MG63 (cell line): ENCODE data around the gene COQ2. TPM values are rescaled to one million over a fixed set of nuclear protein-coding genes. Genes with fewer than 3 reads are reported as not detected.
"Not testable (repeated sequence)": the region's sequence is repeated elsewhere in the genome, so short reads cannot be mapped to it uniquely, and the experiment has no call there.

Source experiments
- DNase-seq: peaks from one replicate; pipeline ENCODE4 v3.0.0-alpha.2; 2020
- H3K27me3 ChIP-seq: fragments of 250-450 bp; sonication (Bioruptor Pico); 2 replicates; pipeline ENCODE4 v1.5.1; 2020; ENCODE audit warnings: mild to moderate bottlenecking, moderate library complexity
- H3K36me3 ChIP-seq: fragments of 250-450 bp; sonication (Bioruptor Pico); 2 replicates; pipeline ENCODE4 v1.5.1; 2020; ENCODE audit warnings: mild to moderate bottlenecking, moderate library complexity
- H3K4me3 ChIP-seq: fragments of 250-450 bp; sonication (Bioruptor Pico); 2 replicates; pipeline ENCODE4 v1.5.1; 2020; ENCODE audit warnings: mild to moderate bottlenecking, moderate library complexity
- H3K9me3 ChIP-seq: fragments of 250-450 bp; sonication (Bioruptor Pico); 2 replicates; pipeline ENCODE4 v1.5.1; 2020; ENCODE audit warnings: mild to moderate bottlenecking, moderate library complexity
- total RNA-seq: library from RNA; depleted of rRNA; stranded (reverse); fragments of >200 nt; shearing (Covaris generic); gene quantifications from 2 replicates; pipeline ENCODE4 v1.2.3, GENCODE V29; 2014; ENCODE audit warnings: low replicate concordance

The COQ2 gene
- total RNA-seq, 1 experiment from 2014 or later = 21.8 TPM

DNA sequence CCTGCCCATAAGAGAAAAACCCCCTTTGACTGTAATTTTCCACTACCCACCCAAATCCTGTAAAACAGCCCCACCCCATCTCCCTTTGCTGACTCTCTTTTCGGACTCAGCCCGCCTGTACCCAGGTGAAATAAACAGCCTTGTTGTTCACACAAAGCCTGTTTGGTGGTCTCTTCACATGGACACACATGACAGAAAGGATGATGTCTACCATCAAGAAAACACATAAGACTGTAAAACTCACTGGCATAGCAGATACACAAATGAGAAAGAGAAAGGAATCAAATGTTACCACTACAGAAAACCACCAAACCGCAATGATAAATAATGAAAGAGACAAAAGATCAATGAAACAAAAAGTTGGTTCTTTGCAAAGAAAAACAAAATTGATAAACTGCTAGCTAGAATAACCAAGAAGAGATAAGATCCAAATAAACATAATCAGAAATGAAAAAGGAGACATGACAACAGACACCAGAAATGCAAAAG lies 48.9 kb downstream of the COQ2 start:
- not testable (repeated sequence) for H3K36me3 ChIP-seq, H3K27me3 ChIP-seq, H3K9me3 ChIP-seq, DNase-seq, H3K4me3 ChIP-seq

DNA sequence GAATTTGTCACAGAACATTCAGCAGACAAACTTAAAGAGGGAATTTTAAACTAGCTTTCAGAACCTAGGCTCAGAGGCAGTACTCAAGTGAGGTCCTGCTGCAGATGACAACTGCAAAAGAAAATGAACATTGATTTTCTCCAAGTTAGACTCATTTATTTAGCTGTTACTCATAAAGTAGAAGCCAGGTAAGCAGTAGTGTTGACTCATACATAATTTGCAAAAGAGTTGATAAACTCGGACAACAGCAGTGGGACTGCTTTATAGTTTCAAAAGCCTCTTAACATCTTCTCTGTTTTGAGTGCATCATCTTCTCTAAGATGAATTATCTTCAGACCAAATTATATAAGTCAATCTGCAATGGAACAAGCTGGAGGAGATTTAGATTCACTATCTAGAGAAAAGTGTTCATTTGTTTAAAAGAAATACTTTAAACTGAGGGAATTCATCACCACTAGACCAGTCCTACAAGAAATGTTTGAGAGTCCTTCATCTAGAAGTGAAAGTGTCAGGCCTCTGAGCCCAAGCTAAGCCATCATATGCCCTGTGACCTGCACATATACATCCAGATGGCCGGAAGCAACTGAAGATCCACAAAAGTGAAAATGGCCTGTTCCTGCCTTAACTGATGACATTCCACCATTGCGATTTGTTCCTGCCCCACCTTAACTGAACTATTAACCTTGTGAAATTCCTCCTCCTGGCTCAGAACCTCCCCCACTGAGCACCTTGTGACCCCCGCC lies 49.5 kb downstream of the COQ2 start:
- Histone ChIP-seq H3K27me3 (no peaks in the 10 kb centered on the region), H3K9me3 (no peaks in the 10 kb centered on the region), H3K36me3 (no peaks in the 10 kb centered on the region), H3K4me3 (no peak overlapping the region)
- DNase-seq = no peak

DNA sequence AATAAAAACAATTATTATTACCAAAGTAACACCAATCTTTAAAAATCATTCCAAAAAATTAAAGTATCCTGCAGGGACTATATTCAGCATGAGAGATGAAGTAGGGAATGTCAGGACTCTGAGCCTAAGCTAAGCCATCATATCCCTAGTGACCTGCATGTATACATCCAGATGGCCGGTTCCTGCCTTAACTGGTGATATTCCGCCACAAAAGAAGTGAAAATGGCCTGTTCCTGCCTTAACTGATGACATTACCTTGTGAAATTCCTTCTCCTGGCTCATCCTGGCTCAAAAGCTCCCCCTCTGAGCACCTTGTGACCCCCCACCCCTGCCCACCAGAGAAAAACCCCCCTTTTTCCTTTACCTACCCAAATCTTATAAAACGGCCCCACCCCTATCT lies 50.2 kb downstream of the COQ2 start:
- not testable (repeated sequence) for H3K36me3 ChIP-seq, H3K9me3 ChIP-seq, DNase-seq, H3K4me3 ChIP-seq, H3K27me3 ChIP-seq

DNA sequence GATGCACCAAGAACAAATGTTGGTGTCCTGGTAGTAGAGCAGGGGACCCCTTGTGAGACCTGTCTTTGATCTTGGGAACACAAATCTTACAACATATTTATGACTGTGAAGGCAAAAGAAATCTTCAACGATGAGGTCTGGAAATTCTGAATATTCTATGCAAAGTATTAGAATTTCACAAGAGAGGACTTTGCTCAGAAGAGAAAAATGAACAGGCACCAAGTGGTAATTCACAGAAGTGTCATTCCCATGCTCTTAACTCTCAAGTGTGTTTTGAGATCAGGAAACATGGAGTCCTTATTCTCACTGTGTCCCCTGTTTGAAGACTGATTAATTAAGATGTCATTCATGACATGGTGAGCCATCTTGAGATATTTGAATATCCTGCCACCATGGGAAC lies 52.5 kb downstream of the COQ2 start:
- Histone ChIP-seq H3K9me3 (no peaks in the 10 kb centered on the region), H3K36me3 (no peaks in the 10 kb centered on the region), H3K4me3 (no peak overlapping the region), H3K27me3 (no peaks in the 10 kb centered on the region)
- no peak for DNase-seq

DNA sequence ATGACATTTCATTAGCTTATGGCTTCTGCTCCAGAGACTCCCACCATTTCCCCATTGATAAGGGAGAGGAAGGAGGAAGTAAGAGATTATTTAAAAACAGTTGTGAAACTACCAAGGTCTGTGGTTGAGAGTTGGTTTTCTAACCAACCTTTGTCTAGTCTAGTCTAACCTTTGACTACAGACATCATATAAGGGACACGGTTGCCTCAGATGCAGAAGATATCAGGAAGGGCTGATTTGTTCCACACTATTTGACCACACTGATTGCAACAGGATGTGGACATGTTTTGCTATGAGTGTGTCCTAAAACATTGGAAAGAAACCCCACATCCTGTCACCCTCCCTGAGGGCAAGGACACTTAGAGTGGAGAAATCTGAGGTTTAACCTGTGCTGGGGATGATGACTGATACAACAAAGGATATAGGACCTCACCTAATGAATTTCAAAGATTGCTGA lies 53.0 kb downstream of the COQ2 start:
- Histone ChIP-seq H3K36me3 (no peaks in the 10 kb centered on the region), H3K4me3 (no peak overlapping the region), H3K27me3 (no peaks in the 10 kb centered on the region), H3K9me3 (no peaks in the 10 kb centered on the region)
- DNase-seq = no peak

DNA sequence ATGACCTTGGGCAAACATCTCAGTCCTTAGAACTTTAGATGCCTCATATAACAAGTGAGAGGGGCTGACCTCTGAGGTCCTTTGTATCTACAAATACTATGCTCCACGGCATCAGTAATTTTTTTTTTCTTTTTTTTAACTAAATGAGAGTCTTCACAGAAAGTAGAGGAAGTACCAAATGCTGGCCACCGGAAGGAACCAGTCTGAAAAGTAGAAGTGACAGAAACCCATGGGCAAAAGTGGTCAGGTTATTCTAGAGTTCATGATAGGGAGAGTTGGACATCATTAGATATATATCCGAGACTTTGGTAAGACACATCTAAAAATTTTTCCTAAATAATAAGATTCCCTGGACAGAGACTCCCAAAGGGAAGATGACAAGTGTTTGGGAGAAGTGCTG lies 53.7 kb downstream of the COQ2 start:
- no peaks in the 10 kb centered on the region for H3K27me3 ChIP-seq
- H3K9me3 ChIP-seq = no peaks in the 10 kb centered on the region
- no peak for DNase-seq
- H3K36me3 ChIP-seq = no peaks in the 10 kb centered on the region
- H3K4me3 ChIP-seq = no peak overlapping the region

DNA sequence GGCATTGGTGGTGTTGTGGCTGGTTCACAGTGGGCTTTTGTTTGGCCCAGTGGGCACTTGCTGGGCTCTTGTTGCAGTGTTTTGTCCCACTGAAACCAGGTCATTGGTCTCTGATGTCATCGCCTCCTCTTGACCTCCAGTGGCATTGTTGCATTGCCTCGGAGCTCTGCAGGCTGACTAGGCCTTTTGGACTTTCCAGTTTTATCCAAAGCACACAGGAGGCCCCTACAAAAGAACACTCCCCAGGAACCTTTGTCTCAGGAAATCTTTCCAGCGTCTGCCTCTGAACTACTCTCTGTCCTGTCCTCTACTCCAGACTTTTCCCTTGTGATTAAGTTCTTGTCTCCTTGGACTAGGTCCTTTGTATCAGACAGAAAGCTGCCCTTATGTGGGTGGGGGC lies 54.8 kb downstream of the COQ2 start:
- no peaks in the 10 kb centered on the region for H3K27me3 ChIP-seq
- no peak overlapping the region for H3K4me3 ChIP-seq
- DNase-seq = no peak
- H3K36me3 ChIP-seq = no peaks in the 10 kb centered on the region
- H3K9me3 ChIP-seq = no peaks in the 10 kb centered on the region

DNA sequence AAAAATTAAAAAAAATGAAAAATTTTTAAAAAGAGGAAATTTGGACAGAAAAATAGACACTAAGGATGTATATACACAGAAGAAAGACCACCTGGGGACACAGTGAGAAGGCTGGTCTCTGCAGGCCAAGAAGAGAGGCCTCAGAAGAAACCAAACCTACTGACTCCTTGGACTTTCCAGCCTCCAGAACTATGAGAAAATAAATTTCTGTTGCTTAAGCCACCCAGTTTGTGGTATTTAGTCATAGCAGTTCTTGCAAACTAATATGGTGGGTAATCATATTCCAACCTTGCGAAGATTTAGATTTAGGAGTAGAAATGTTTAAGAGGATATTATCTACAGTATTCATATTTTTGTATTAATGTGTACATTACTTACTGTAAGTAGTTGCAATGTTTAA lies 56.4 kb downstream of the COQ2 start:
- Histone ChIP-seq H3K27me3 (no peaks in the 10 kb centered on the region), H3K4me3 (no peak overlapping the region), H3K9me3 (no peaks in the 10 kb centered on the region), H3K36me3 (no peaks in the 10 kb centered on the region)
- DNase-seq = no peak

DNA sequence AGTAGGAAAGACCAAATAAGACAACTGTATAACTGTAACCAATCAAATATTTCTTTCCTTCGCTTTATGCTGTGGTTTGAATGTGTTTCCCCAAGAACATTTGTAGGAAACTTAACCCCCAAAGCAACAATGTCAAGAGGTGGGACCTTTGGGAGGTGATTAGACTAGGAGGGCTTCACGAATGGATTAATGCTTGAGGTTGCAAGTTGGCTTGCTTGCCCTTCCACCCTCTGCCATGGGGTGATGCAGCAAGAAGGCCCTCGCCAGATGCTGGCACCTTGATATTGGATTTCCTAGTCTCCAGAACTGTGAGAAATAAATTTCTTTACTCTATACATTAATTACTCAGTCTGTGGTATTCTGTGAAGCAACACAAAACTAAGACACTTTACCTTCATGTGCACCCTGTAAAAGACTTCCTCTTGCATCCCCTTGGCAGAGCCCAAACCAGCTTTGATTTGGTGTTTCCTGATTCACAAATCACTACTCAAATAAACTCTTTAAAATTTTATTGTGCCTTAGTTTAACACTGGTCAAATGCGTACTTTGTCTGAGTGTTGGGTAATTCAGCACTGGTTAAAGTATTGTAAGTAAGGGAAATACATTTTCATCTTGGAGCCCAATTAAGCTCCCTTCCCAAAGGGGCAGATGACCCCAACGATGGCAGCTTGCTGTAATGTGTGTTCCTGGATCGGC lies 59.9 kb downstream of the COQ2 start:
- no peak for DNase-seq
- Histone ChIP-seq H3K36me3 (no peaks in the 10 kb centered on the region), H3K27me3 (no peaks in the 10 kb centered on the region), H3K4me3 (no peak overlapping the region), H3K9me3 (no peaks in the 10 kb centered on the region)

DNA sequence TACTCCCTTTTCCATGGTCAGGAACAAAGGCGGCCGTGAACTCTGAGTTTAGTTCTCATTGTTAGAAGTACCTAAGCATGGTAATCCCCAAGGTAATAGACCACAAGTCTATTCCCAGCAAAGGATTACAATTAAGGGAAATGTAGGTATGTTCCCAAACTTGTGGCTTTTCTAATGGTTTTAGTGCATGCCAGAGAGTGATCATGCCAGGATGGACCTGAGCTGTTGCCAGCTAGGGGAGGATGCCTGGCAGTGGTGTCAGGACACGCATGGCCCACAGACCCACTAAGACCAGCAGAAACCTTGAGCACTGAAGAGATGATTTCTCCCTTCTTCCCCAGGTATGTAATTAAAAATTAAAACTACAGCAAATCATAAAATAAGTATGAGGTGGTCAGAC lies 60.8 kb downstream of the COQ2 start:
- Histone ChIP-seq H3K36me3 (no peaks in the 10 kb centered on the region), H3K9me3 (no peaks in the 10 kb centered on the region), H3K27me3 (no peaks in the 10 kb centered on the region), H3K4me3 (no peak overlapping the region)
- peak; percentile 8 for DNase-seq

DNA sequence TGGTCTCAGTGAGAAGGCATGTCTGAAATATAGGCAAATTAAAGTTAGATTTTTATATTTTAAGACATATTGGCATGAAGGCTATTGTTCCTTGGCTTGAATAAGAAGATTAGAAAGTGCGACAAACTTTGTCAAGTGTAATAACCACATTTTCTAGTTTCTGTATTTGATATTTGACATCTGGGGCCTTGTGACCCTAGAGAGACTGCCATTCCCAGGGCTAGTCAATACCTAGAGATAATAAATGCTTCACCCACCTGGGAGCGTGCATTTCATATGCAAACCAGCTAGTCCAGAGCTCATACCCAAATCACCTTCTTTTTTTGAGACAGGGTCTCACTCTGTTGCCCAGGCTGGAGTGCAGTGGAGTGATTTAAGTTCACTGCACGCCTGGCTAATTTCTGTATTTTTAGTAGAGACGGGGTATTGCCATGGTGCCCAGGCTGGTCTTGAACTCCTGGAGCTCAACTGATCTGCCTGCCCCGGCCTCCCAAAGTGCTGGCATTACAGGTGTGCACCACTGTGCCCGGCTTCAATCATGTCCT lies 62.6 kb downstream of the COQ2 start:
- no peak for DNase-seq
- H3K4me3 ChIP-seq = no peak overlapping the region
- no peaks in the 10 kb centered on the region for H3K27me3 ChIP-seq
- no peaks in the 10 kb centered on the region for H3K36me3 ChIP-seq
- H3K9me3 ChIP-seq = no peaks in the 10 kb centered on the region

DNA sequence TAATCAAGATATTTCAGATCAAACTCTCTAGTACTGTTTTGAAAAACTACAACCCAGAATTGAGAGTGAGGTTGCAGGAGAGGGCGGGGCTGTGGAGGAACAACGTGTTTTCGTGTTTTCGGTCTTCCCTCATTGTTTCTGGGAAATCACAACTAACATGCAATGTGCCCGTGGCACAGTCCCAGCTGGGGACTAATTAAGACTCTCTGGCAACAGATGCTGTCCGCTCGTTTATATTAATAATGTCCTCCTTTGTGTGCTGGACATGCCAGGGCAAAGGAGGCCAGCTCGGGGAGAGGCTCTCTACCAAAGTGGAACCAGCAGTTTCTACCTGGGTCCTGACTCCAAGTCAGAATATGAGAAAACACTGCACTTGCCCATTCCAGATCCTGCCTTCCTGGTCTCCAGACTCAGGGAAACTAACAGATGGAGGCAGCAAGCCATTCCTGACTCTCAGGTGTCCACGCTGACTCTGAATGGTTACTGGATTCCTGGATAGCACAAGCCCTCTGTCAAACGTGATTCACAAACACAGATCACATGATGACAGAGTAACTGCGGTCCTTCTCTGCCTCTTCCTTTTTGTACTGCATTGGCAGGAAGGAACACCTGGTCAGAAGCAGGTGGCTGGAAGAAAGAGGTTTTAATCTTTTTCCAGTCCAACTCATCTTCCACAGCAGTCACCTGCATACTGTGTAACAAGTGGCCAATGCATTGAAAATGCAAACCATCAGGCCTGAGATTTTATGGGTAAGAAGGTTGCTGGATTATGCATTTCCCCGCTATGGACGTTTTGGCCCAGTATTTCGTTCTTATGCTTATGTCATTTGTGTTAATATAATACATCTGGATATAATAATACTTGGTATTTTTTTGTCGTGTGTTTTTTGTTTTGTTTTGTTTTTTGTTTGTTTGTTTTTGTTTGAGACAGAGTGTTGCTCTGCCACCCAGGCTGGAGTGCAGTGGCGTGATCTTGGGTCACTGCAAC lies 65.0 kb downstream of the COQ2 start:
- Histone ChIP-seq H3K4me3 (no peak overlapping the region), H3K27me3 (no peaks in the 10 kb centered on the region), H3K9me3 (no peaks in the 10 kb centered on the region), H3K36me3 (no peaks in the 10 kb centered on the region)
- no peak for DNase-seq

DNA sequence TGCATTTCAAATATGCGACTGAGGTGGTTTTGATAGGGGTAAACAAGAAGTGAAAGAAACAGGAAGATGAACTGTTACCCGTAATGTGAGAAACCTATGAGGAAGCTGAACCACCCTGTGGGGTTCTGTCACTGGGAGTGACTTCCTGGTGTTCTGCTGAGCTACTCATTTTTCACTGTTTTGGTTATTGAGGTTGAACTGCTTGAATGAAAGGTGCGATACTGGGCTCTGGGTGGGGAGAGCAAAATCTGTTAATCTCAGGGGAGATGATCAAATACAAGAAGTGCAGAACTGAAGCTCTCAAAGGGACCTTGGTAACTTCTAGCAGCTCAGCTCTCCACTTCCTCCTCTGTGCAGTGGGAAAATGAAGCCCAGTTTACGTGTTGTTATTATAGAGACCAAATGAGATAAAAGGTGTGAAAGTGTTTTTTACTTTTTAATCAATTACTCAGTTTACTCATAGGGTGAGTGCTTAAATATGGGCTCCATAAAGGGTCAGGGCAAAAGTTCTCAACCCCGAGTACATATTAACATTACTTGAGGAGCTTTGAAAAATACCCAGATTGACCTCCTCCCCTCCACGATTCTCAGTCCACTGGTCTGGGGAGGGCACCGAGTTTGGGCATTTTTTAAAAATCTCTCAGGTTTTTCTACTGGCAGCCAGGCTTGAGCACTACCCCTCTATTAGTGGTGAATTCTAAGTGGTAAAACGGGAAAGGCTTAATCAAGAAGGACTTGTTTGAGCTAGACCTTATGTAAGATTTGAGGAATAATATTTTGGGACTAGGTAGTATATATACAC lies 66.7 kb downstream of the COQ2 start:
- Histone ChIP-seq H3K4me3 (no peak overlapping the region), H3K36me3 (no peaks in the 10 kb centered on the region), H3K9me3 (no peaks in the 10 kb centered on the region), H3K27me3 (no peaks in the 10 kb centered on the region)
- DNase-seq = no peak

DNA sequence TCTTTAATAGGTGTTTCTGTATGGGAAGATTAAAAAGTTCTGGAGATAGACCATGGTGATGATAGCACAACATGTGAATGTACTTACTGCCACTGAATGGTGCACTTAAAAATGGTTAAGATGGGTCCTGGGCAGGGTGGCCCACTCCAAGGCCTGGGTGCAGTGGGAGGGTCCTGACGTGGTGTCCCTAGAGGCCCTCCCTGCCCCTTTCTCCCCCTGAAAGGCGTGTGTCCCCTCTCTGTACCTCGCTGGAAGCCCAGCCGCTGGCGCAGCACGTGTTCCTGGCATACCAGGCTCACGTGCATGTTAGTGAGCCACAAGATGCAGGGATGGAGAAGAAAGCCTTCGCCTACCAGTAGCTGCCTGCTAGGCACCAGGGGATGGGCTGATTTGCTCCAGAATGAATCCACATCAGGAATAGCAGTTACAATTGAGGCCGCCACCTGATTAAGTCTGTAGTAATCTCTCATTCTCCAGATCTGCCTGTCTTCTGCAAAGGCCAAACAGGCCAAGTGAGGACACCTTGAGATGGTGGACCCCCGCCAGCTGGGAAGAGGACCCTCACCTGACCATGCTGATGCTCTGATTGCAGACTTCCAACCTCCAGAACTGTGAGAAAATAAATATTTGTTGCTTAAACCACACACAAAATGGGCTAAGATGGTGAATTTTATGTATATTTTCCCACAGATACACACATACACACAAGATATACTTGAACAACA lies 67.5 kb downstream of the COQ2 start:
- Histone ChIP-seq H3K9me3 (no peaks in the 10 kb centered on the region), H3K36me3 (no peaks in the 10 kb centered on the region), H3K27me3 (no peaks in the 10 kb centered on the region), H3K4me3 (no peak overlapping the region)
- no peak for DNase-seq

DNA sequence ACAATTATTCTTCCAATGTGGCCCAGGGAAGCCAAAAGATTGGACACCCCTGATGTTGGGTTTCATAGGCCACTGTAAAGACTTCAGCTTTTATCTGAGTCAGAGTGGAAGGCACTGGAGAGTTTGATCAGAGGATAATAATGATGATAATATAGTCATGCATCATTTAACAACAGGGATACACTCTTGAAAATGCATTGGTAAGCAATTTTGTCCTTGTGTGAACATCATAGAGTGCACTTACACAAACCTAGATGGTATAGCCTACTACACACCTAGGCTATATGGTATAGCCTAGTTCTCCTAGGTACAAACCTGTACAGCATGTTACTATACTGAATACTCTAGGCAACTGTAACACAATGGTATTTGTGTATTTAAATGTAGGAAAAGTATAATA lies 70.5 kb downstream of the COQ2 start:
- Histone ChIP-seq H3K9me3 (no peaks in the 10 kb centered on the region), H3K4me3 (no peak overlapping the region), H3K27me3 (no peaks in the 10 kb centered on the region), H3K36me3 (no peaks in the 10 kb centered on the region)
- no peak for DNase-seq
